ENCODE results near the gene PLIN5. TPM values are rescaled to one million over a fixed set of nuclear protein-coding genes. Genes with fewer than 3 reads are reported as not detected.

PLIN5 gene
- total and polyA plus RNA-seq, 2 of the 8 experiments (the other 6 are each of a cell fraction or from before 2014, with no cell fraction given) = 2.0 to 2.5 TPM

GRCh38 chr19:4482721-4483364 is 52.2 kb downstream of the PLIN5 start:
- Histone ChIP-seq H3K79me1 (ENCODE audit: low read depth, low read length) (peaks cover 5% of the 10 kb centered on the region), H3K9ac (replicated peaks in 1 of 4; ENCODE audit: extremely low read depth in 1 of 4, low read depth in 3 of 4, low read length in 3 of 4) (no peak overlapping the region), H2BK15ac (ENCODE audit: low read length) (no peak overlapping the region), H4K5ac (ENCODE audit: insufficient read length, low read depth, low read length) (no peak overlapping the region), H3K23ac (ENCODE audit: insufficient read length) (no peak overlapping the region), H3K79me2 (ENCODE audit: control insufficient read depth in 1 of 2, insufficient read depth in 2 of 2, low read length in 2 of 2) (no peaks in the 10 kb centered on the region), H3K18ac (ENCODE audit: extremely low read depth, low read length) (no peak overlapping the region), H3K4me1 (replicated peaks in 1 of 4; ENCODE audit: control insufficient read depth in 3 of 4, insufficient read depth in 4 of 4, low read length in 3 of 4) (no peaks in the 10 kb centered on the region), H4K20me1 (replicated peaks in 1 of 2; ENCODE audit: control insufficient read depth in 1 of 2, insufficient read depth in 2 of 2, low read length in 2 of 2) (peaks cover 4 to 16% of the 10 kb centered on the region in 2 experiments), H4K91ac (replicated peaks; ENCODE audit: insufficient read length, low read length) (no peak overlapping the region), H2AK5ac (ENCODE audit: low read depth, low read length) (no peak overlapping the region), H3K27ac (ENCODE audit: low read depth, low read length) (no peak overlapping the region), H2BK120ac (replicated peaks; ENCODE audit: low read depth, low read length) (no peak overlapping the region), H3K4ac (replicated peaks; ENCODE audit: insufficient read length, low read depth, low read length) (no peak overlapping the region), H2BK20ac (ENCODE audit: low read length) (no peak overlapping the region), H3K9me3 (ENCODE audit: insufficient read depth in 2 of 2, low read depth in 1 of 2, low read length in 1 of 2) (no peaks in the 10 kb centered on the region), H3K14ac (ENCODE audit: insufficient read length) (no peak overlapping the region), H4K8ac (ENCODE audit: extremely low read depth, insufficient read depth, low read length) (peak overlapping the region; percentile 28; the same call in 1 of the 2 replicates), H2AFZ (ENCODE audit: low read length) (no peak overlapping the region), H3K56ac (replicated peaks; ENCODE audit: insufficient read length, low read depth, low read length) (no peak overlapping the region), H3K23me2 (ENCODE audit: low read depth, low read length) (no peaks in the 10 kb centered on the region), H3K27me3 (replicated peaks in 1 of 4; ENCODE audit: control insufficient read depth in 3 of 4, extremely low read depth in 1 of 4, insufficient read depth in 3 of 4, low read length in 3 of 4) (no peaks in the 10 kb centered on the region), H2BK5ac (ENCODE audit: low read depth, low read length) (no peak overlapping the region), H2BK12ac (ENCODE audit: low read depth, low read length) (no peak overlapping the region), H3K4me2 (ENCODE audit: insufficient read depth in 1 of 2, low read depth in 2 of 2, low read length in 2 of 2) (no peak overlapping the region), H3K36me3 (ENCODE audit: control insufficient read depth in 2 of 4, insufficient read depth in 4 of 4, low read length in 3 of 4) (peaks cover 2 to 26% (median 8%) of the 10 kb centered on the region in 4 experiments; a peak in 7 of 8 replicates), H3K4me3 (ENCODE audit: extremely low read depth in 1 of 4, insufficient read depth in 2 of 4, low read depth in 3 of 4, low read length in 4 of 4) (no peak overlapping the region)
- no peak for TF ChIP-seq SIRT6 (IDR thresholded peaks at IDR 0.05; ENCODE audit: low read length)
- DNase-seq (ENCODE audit: low read depth in 1 of 2, low spot score in 2 of 2) = no peak
- 88% methylated on average over 35 of the region's 35 CpGs; no CpG with 5 or more reads in 1 of the 2 experiments for WGBS, 2 experiments (ENCODE audit: extremely low coverage in 1 of 2, insufficient coverage in 1 of 2, insufficient read length in 1 of 2, insufficient replicate concordance in 2 of 2, low coverage in 1 of 2, low lambda C conversion rate in 2 of 2, missing lambda C conversion rate in 1 of 2)
- no peak for FAIRE-seq
- ChIA-PET CTCF (ENCODE audit: partially characterized antibody) (no interaction called here), POLR2A (ENCODE audit: partially characterized antibody) (interaction anchor here (0.7 to 1.3 kb wide), 5 partner anchors 8 to 122 kb away, joined by 3 to 6 read pairs (median 3); partner anchors contain the start of gene PLIN4)
